GM06990 (cell line): Measurements from ENCODE around the gene ODAD3.
A peak's percentile ranks its signal among the peaks of the same experiment; 100 is the strongest.

Source experiments
- DNase-seq: peaks from one replicate; pipeline ENCODE4 v3.0.0-alpha.2; 2011; ENCODE audit not compliant: insufficient read length; ENCODE audit errors: extremely low read depth
- H3K27me3 ChIP-seq: replicated peaks from 2 replicates; pipeline ENCODE4 v1.6.0; 2011; ENCODE audit warnings: low read length; ENCODE audit not compliant: control insufficient read depth, insufficient read depth
- H3K36me3 ChIP-seq: 2 replicates; pipeline ENCODE4 v1.5.1; 2011; ENCODE audit warnings: low read length; ENCODE audit not compliant: control insufficient read depth, insufficient read depth
- H3K4me3 ChIP-seq: replicated peaks from 2 replicates; pipeline ENCODE4 v1.5.1; 2011; ENCODE audit warnings: low read depth, mild to moderate bottlenecking, control low read depth, low read length
- CTCF ChIP-seq: IDR thresholded peaks from 2 replicates; pipeline ENCODE4 v1.5.1; 2011; ENCODE audit warnings: low read length, control low read depth, mild to moderate bottlenecking, inconsistent platforms; ENCODE audit not compliant: insufficient read depth, poor library complexity, severe bottlenecking

The ODAD3 gene

DNA sequence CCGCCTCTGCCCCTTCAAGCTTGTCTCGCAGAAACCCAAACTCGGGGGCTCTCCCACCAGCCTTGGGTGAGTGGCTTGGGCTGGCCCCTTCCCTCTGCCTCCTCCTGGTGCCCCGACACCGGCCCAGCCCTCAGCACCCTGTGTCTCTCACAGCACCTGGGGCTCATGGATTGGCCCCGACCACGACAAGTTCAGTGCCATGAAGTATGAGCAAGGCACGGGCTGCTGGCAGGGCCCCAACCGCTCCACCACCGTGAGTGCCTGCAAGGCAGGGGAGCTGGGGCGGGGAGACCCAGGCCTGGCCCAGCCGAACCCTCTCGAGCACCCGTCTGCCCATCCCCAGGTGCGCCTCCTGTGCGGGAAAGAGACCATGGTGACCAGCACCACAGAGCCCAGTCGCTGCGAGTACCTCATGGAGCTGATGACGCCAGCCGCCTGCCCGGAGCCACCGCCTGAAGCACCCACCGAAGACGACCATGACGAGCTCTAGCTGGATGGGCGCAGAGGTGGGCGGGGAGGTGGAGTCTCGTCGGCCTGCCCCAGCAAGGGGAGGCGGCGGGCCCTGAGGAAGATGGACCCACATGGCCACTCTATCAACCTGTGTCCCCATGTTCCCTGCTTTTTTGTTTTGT is 14.1 kb upstream of the ODAD3 start:
- Histone ChIP-seq H3K36me3 (peaks cover 41% of the 10 kb centered on the region), H3K4me3 (no peak overlapping the region), H3K27me3 (no peaks in the 10 kb centered on the region)
- DNase-seq: no peak
- no peak for TF ChIP-seq CTCF

GRCh38 chr19:11448410-11448809 is 13.5 kb upstream of the ODAD3 start:
- Histone ChIP-seq H3K4me3 (no peak overlapping the region), H3K27me3 (no peaks in the 10 kb centered on the region), H3K36me3 (peaks cover 43% of the 10 kb centered on the region)
- no peak for DNase-seq
- no peak for TF ChIP-seq CTCF

- no peak for DNase-seq
- Histone ChIP-seq H3K4me3 (no peak overlapping the region), H3K36me3 (peaks cover 43% of the 10 kb centered on the region), H3K27me3 (no peaks in the 10 kb centered on the region)
- no peak for TF ChIP-seq CTCF
Observed at GRCh38 chr19:11447347-11448262, 12.7 kb upstream of the ODAD3 start.

GRCh38 chr19:11446652-11447301 is 11.9 kb upstream of the ODAD3 start:
- H3K36me3 ChIP-seq: peaks cover 46% of the 10 kb centered on the region

GRCh38 chr19:11446271-11446651 is 11.3 kb upstream of the ODAD3 start:
- peaks cover 51% of the 10 kb centered on the region for H3K36me3 ChIP-seq
- H3K27me3 ChIP-seq: no peaks in the 10 kb centered on the region
- H3K4me3 ChIP-seq: no peak overlapping the region
- DNase-seq: no peak
- no peak for TF ChIP-seq CTCF

More at GRCh38 chr19:11446652-11447301, 11.9 kb upstream of the ODAD3 start:
- TF ChIP-seq CTCF: peak; percentile 76
- Histone ChIP-seq H3K27me3 (no peaks in the 10 kb centered on the region), H3K4me3 (no peak overlapping the region)
- DNase-seq: no peak
